Naive thymus-derived CD4-positive, alpha-beta T cell (primary cell): ENCODE measurements around the gene ACOXL. TPM values are rescaled to one million over a fixed set of nuclear protein-coding genes. Genes with fewer than 3 reads are reported as not detected.

Experiments
- ATAC-seq: fragments of 150-1000 bp; cut with Tn5 transposase; 2 replicates; pipeline ENCODE4 v1.10.0; 2021; ENCODE audit warnings: mild to moderate bottlenecking, moderate library complexity
- CTCF ChIA-PET: fragments of 350-600 bp; sonication (Branson Sonifier 250); formaldehyde crosslinking; loops from one replicate; lab custom pipeline; 2021; ENCODE audit warnings: antibody characterized with exemption; lab: Charles Lee
- POLR2A ChIA-PET: fragments of 350-600 bp; sonication (Branson Sonifier 250); formaldehyde crosslinking; loops from one replicate; lab custom pipeline; 2021; ENCODE audit warnings: antibody characterized with exemption, inconsistent platforms; lab: Charles Lee
- DNase-seq, 9 donors: peaks; one replicate each; pipeline versions ENCODE4 v3.0.0 to v3.0.0-alpha.2; 2020 to 2022; ENCODE audit warnings: mixed read lengths in 1 of 9
- H3K27ac ChIP-seq: one replicate; pipeline ENCODE4 v1.7.0; 2013; ENCODE audit warnings: mild to moderate bottlenecking, low read depth, low read length, moderate library complexity
- H3K27me3 ChIP-seq, 2 donors: one replicate each; pipeline ENCODE4 v1.7.0; 2013; ENCODE audit warnings: low read length in 2 of 2, mild to moderate bottlenecking in 2 of 2, moderate library complexity in 2 of 2; ENCODE audit not compliant: control insufficient read depth in 2 of 2, insufficient read depth in 2 of 2
- H3K36me3 ChIP-seq, 3 experiments: 1 replicate in 2 of 3; 2 replicates in 1 of 3; pipeline ENCODE4 v1.7.0; 2013; ENCODE audit warnings: low read length in 3 of 3, mild to moderate bottlenecking in 3 of 3, moderate library complexity in 1 of 3; ENCODE audit not compliant: insufficient read depth in 3 of 3, control insufficient read depth in 2 of 3
- H3K4me1 ChIP-seq, 2 donors: one replicate each; pipeline ENCODE4 v1.7.0; 2013; ENCODE audit warnings: low read length in 2 of 2, mild to moderate bottlenecking in 2 of 2, moderate library complexity in 1 of 2; ENCODE audit not compliant: control insufficient read depth in 2 of 2, insufficient read depth in 2 of 2
- H3K4me3 ChIP-seq: 2 replicates; pipeline ENCODE4 v1.7.0; 2013; ENCODE audit warnings: mild to moderate bottlenecking, low read length
- H3K9me3 ChIP-seq, 3 experiments: 1 replicate in 2 of 3; 2 replicates in 1 of 3; pipeline ENCODE4 v1.7.0; 2013; ENCODE audit warnings: low read length in 3 of 3; ENCODE audit not compliant: control insufficient read depth in 2 of 3
- H3K27ac Mint-ChIP-seq, 9 donors: one replicate each; pipeline ENCODE4 v1.8.0; 2020 to 2022; ENCODE audit warnings: mixed read lengths in 9 of 9, mild to moderate bottlenecking in 8 of 9, moderate library complexity in 5 of 9, inconsistent platforms in 2 of 9
- H3K27me3 Mint-ChIP-seq, 5 donors: one replicate each; pipeline ENCODE4 v1.8.0; 2021 to 2022; ENCODE audit warnings: mixed read lengths in 5 of 5, mild to moderate bottlenecking in 1 of 5
- H3K36me3 Mint-ChIP-seq, 5 donors: one replicate each; pipeline ENCODE4 v1.8.0; 2020 to 2022; ENCODE audit warnings: mixed read lengths in 5 of 5, mild to moderate bottlenecking in 3 of 5, inconsistent platforms in 1 of 5
- H3K4me1 Mint-ChIP-seq, 7 donors: one replicate each; pipeline ENCODE4 v1.8.0; 2020 to 2022; ENCODE audit warnings: mixed read lengths in 7 of 7, mild to moderate bottlenecking in 3 of 7, inconsistent platforms in 1 of 7
- H3K4me3 Mint-ChIP-seq, 10 donors: one replicate each; pipeline ENCODE4 v1.8.0; 2020 to 2022; ENCODE audit warnings: mild to moderate bottlenecking in 10 of 10, mixed read lengths in 10 of 10, moderate library complexity in 6 of 10, inconsistent platforms in 2 of 10
- H3K9me3 Mint-ChIP-seq, 11 donors: one replicate each; pipeline ENCODE4 v1.8.0; 2020 to 2022; ENCODE audit warnings: mixed read lengths in 11 of 11, mild to moderate bottlenecking in 4 of 11, inconsistent platforms in 1 of 11, moderate library complexity in 1 of 11
- intact Hi-C, 2 donors: fragments of 100-400 bp; cut with micrococcal nuclease; formaldehyde crosslinking; loops; one replicate each; pipeline ENCODE4 v1.15.1; 2023
- polyA plus RNA-seq, 2 donors: library from polyadenylated mRNA; unstranded; fragments of 300-500 nt; fragmentation: Illumina TruSeq; gene quantifications; one replicate each; pipeline ENCODE4 v1.2.3, GENCODE V29; 2021
- total RNA-seq, 6 experiments: library from RNA in 5 of 6; stranded (reverse) in 5 of 6; gene quantifications; 1 replicate in 5 of 6; 2 replicates in 1 of 6; pipeline ENCODE4 v1.2.3 and lab custom pipeline; 2021 to 2026

Gene ACOXL
- total and polyA plus RNA-seq, 7 experiments from 2014 or later: 0.29 TPM; not detected in 6

GRCh38 chr2:110773401-110773921 lies 41.1 kb downstream of the ACOXL start:
- POLR2A ChIA-PET: no interaction called here
- H3K4me1 ChIP-seq: no peaks in the 10 kb centered on the region
- no peak overlapping the region for H3K4me3 ChIP-seq
- H3K36me3 Mint-ChIP-seq: no peaks in the 10 kb centered on the region
- no peak overlapping the region for H3K27ac Mint-ChIP-seq
- intact Hi-C loops: no loop called here
- H3K36me3 ChIP-seq: no peaks in the 10 kb centered on the region
- CTCF ChIA-PET: no interaction called here
- H3K9me3 ChIP-seq: no peaks in the 10 kb centered on the region
- H3K4me3 Mint-ChIP-seq: no peak overlapping the region
- no peak overlapping the region for H3K27ac ChIP-seq
- DNase-seq (no peak), ATAC-seq (no peak)
- H3K27me3 Mint-ChIP-seq: peaks cover 10 to 46% (median 21%) of the 10 kb centered on the region in 5 donors
- H3K4me1 Mint-ChIP-seq: no peaks in the 10 kb centered on the region
- no peaks in the 10 kb centered on the region for H3K27me3 ChIP-seq
- H3K9me3 Mint-ChIP-seq: peaks cover 0 to 4% (median 0%) of the 10 kb centered on the region in 11 donors

DNA sequence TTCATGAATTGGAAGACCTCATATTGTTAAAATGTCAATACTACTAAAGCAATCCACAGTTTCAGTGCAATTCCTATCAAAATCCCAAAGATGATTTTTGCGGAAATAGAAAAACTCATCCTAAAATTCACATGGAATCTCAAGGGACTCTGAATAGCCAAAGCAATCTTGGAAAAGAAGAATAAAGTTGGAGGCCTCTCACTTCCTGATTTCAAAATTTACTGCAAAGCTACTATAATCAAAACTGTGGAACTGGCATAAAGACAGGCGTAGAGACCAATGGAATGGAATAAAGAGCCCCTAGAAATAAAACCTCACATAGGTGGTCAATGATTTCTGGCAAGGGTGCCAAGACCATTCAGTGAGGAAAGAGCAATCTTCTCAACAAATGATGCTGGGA lies 42.3 kb downstream of the ACOXL start:
- Mint-ChIP-seq H3K27me3 (peaks cover 15 to 54% (median 23%) of the 10 kb centered on the region in 5 donors), H3K9me3 (peaks cover 0 to 4% (median 0%) of the 10 kb centered on the region in 11 donors), H3K36me3 (no peaks in the 10 kb centered on the region)

DNA sequence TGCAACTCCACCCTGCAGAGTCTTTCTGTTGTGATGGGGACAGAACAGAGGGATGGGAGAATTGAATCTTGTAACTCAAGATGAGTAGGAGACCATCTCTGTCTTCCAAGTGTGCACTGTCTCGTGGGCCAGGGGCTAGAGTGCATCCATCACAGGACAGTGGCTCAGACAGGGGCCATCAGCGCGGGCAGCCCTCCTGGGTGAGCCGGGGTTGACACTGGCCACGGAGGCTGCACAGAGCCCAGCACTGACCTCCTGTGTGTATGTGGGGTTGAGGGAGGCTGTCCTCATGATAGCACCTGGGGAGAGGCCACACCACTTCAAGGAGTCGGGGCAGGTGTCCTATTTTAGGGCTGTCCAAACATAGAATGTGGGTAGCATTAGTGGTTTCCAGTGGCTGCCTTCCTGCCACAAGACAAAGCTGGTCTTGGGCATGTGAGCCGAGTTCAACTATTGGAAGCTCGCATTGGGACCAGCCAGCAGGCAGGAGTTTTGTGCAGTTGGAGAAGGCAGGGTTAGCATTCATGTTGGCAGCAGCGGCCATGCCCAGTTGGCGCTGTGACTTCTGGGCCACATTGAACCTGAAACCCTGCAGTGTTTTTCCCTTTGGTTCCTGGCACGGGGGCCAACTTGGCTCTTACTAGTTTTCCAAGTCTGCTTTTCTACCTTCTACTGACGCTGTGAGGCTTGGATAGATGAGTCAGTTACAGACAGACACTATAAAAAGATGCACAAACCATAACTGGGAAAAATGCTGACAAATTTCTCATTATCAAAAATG lies 45.3 kb downstream of the ACOXL start:
- ATAC-seq: no peak

More for the DNA sequence above, 42.3 kb downstream of the ACOXL start:
- no peaks in the 10 kb centered on the region for H3K4me1 Mint-ChIP-seq
- no peaks in the 10 kb centered on the region for H3K4me1 ChIP-seq
- DNase-seq (no peak), ATAC-seq (no peak)
- no peaks in the 10 kb centered on the region for H3K27me3 ChIP-seq
- intact Hi-C loops: no loop called here
- no peak overlapping the region for H3K27ac Mint-ChIP-seq
- no peaks in the 10 kb centered on the region for H3K36me3 ChIP-seq
- POLR2A ChIA-PET: no interaction called here
- no peak overlapping the region for H3K27ac ChIP-seq
- no peak overlapping the region for H3K4me3 Mint-ChIP-seq
- H3K4me3 ChIP-seq: no peak overlapping the region
- CTCF ChIA-PET: no interaction called here
- no peaks in the 10 kb centered on the region for H3K9me3 ChIP-seq

GRCh38 chr2:110780461-110780860 lies 48.1 kb downstream of the ACOXL start:
- H3K27me3 Mint-ChIP-seq: peaks cover 24 to 74% (median 29%) of the 10 kb centered on the region in 5 donors
- POLR2A ChIA-PET: no interaction called here

More for the DNA sequence above, 45.3 kb downstream of the ACOXL start:
- Mint-ChIP-seq H3K4me3 (no peak overlapping the region), H3K27me3 (peaks cover 24 to 62% (median 28%) of the 10 kb centered on the region in 5 donors), H3K27ac (no peak overlapping the region), H3K36me3 (no peaks in the 10 kb centered on the region), H3K9me3 (peaks cover 0 to 3% (median 0%) of the 10 kb centered on the region in 11 donors), H3K4me1 (no peaks in the 10 kb centered on the region)
- H3K27ac ChIP-seq: no peak overlapping the region
- ChIA-PET CTCF (no interaction called here), POLR2A (no interaction called here)
- H3K4me3 ChIP-seq: no peak overlapping the region
- intact Hi-C loops: no loop called here
- H3K9me3 ChIP-seq: no peaks in the 10 kb centered on the region
- no peak for DNase-seq
- H3K36me3 ChIP-seq: no peaks in the 10 kb centered on the region
- no peaks in the 10 kb centered on the region for H3K27me3 ChIP-seq
- H3K4me1 ChIP-seq: no peaks in the 10 kb centered on the region

DNA sequence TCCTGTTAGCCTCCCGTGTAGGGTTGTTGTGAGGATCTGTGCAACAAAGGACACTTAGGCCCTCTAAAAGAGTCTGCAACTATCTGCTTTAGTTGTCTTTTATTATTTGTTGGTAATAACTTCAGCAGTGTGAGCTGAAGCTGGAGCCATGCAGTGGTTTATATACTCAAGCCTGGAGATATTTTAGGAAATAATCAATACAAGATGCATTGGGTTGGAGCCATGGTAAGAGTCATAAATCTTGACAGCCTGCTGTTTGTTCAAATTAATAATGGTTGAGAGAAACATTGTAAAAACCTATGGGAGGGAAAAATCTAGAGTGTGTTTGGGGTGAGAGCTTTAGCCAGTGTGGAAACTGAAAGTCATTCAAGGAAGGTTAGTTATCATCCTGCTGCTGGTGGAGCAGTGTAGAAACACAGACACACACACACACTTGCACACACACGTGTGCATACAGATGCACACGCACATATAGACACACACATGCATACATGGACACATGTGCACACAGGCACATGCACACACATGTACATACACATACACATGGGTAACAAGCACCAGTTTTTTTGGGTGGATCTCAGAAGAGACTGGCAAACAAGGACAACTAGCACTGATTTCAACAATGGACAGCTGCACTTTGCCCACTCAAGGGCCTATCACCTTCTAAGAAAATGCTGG lies 51.0 kb downstream of the ACOXL start:
- peaks cover 0 to 7% (median 2%) of the 10 kb centered on the region in 11 donors for H3K9me3 Mint-ChIP-seq
- H3K36me3 Mint-ChIP-seq: peaks cover 0 to 4% (median 0%) of the 10 kb centered on the region in 5 donors
- no peak overlapping the region for H3K4me3 Mint-ChIP-seq
- ChIA-PET POLR2A (no interaction called here), CTCF (no interaction called here)
- no peaks in the 10 kb centered on the region for H3K36me3 ChIP-seq
- no peak overlapping the region for H3K4me3 ChIP-seq
- H3K27ac ChIP-seq: no peak overlapping the region
- H3K27ac Mint-ChIP-seq: no peak overlapping the region
- H3K4me1 ChIP-seq: no peaks in the 10 kb centered on the region
- H3K4me1 Mint-ChIP-seq: no peaks in the 10 kb centered on the region
- intact Hi-C loops: no loop called here
- H3K9me3 ChIP-seq: no peaks in the 10 kb centered on the region
- peaks cover 32 to 74% (median 39%) of the 10 kb centered on the region in 5 donors for H3K27me3 Mint-ChIP-seq
- H3K27me3 ChIP-seq: no peaks in the 10 kb centered on the region
- no peak for ATAC-seq
- no peak for DNase-seq

More at GRCh38 chr2:110780461-110780860, 48.1 kb downstream of the ACOXL start:
- Histone ChIP-seq H3K36me3 (no peaks in the 10 kb centered on the region), H3K27me3 (no peaks in the 10 kb centered on the region), H3K27ac (no peak overlapping the region), H3K4me3 (no peak overlapping the region), H3K9me3 (no peaks in the 10 kb centered on the region), H3K4me1 (no peaks in the 10 kb centered on the region)
- H3K27ac Mint-ChIP-seq: no peak overlapping the region
- ATAC-seq (no peak), DNase-seq (no peak)
- no peaks in the 10 kb centered on the region for H3K36me3 Mint-ChIP-seq
- intact Hi-C loops: no loop called here
- CTCF ChIA-PET: no interaction called here
- H3K4me3 Mint-ChIP-seq: no peak overlapping the region
- no peaks in the 10 kb centered on the region for H3K4me1 Mint-ChIP-seq
- H3K9me3 Mint-ChIP-seq: peaks cover 0 to 3% (median under 1%) of the 10 kb centered on the region in 11 donors

DNA sequence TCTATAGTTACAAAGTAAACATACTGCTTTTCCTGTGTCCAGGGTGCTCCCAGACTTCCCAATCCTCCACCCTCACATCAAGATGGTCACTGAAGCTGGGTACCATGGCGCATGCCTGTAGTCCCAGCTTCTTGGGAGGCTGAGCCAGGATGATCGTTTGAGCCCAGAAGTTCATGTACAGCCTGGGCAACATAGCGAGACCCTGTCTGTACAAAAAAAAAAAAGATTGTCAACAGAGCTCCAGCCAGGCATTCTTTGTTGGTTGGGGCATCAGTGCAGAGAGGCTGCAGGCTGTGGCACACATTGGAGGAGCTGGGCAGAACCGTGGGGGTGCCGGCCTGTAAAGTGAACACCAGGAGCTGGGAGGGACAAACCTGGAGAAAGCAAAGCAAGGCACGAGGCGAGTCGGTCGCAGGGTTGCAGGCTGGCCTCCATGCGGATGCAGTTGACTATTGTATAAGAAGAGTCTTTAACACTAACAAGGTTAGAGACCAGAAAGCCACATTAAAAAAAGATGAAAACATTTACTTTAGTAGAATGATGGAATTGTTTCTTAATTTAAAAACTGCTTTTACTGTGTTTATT lies 51.8 kb downstream of the ACOXL start:
- H3K27ac Mint-ChIP-seq: no peak overlapping the region
- DNase-seq (no peak), ATAC-seq (no peak)
- H3K9me3 Mint-ChIP-seq: peaks cover 0 to 7% (median 0%) of the 10 kb centered on the region in 11 donors
- intact Hi-C loops: no loop called here
- Histone ChIP-seq H3K4me3 (no peak overlapping the region), H3K9me3 (no peaks in the 10 kb centered on the region), H3K27ac (no peak overlapping the region), H3K27me3 (no peaks in the 10 kb centered on the region), H3K36me3 (no peaks in the 10 kb centered on the region), H3K4me1 (no peaks in the 10 kb centered on the region)
- peaks cover 31 to 67% (median 32%) of the 10 kb centered on the region in 5 donors for H3K27me3 Mint-ChIP-seq
- H3K4me3 Mint-ChIP-seq: no peak overlapping the region
- CTCF ChIA-PET: no interaction called here
- peaks cover 0 to 4% (median 0%) of the 10 kb centered on the region in 5 donors for H3K36me3 Mint-ChIP-seq
- H3K4me1 Mint-ChIP-seq: no peaks in the 10 kb centered on the region
- POLR2A ChIA-PET: no interaction called here
